GM12873 (cell line): ENCODE results near the gene ZNF462.

Experiments
- CTCF ChIP-seq: IDR thresholded peaks from 2 replicates; pipeline ENCODE4 v1.5.1; 2012; ENCODE audit warnings: low read depth, mild to moderate bottlenecking, moderate library complexity, low read length, control low read depth; ENCODE audit not compliant: insufficient read depth; ENCODE audit errors: missing control alignments

ZNF462 gene

GRCh38 chr9:107018861-107019545 is 156.0 kb downstream of the ZNF462 start:
- no peak for TF ChIP-seq CTCF

GRCh38 chr9:107020040-107020530 is 157.1 kb downstream of the ZNF462 start:
- no peak for TF ChIP-seq CTCF

GRCh38 chr9:107024193-107024592 is 161.2 kb downstream of the ZNF462 start:
- TF ChIP-seq CTCF = no peak

GRCh38 chr9:107025260-107026035 is 162.5 kb downstream of the ZNF462 start:
- TF ChIP-seq CTCF = no peak

- TF ChIP-seq CTCF = no peak
These were observed 166.2 kb downstream of the ZNF462 start for GRCh38 chr9:107029146-107029545.

GRCh38 chr9:107033966-107034365 is 171.0 kb downstream of the ZNF462 start:
- TF ChIP-seq CTCF = no peak

GRCh38 chr9:107034831-107035230 is 171.9 kb downstream of the ZNF462 start:
- no peak for TF ChIP-seq CTCF
